OCI-LY3 (cell line): Measurements from ENCODE around the gene OSCP1.

ENCODE experiments used
- H2AFZ ChIP-seq: fragments of 200-600, 300-600 bp; shearing (Covaris generic); 2 replicates; pipeline ENCODE4 v1.6.0; 2014; ENCODE audit warnings: antibody characterized with exemption, low read depth, low read length
- H3K27ac ChIP-seq: fragments of 200-600, 300-600 bp; sonication (generic); 2 replicates; pipeline ENCODE4 v1.5.1; 2014; ENCODE audit warnings: mild to moderate bottlenecking, low read length, moderate library complexity, mixed read lengths
- H3K27me3 ChIP-seq: fragments of 200-600, 300-600 bp; sonication (generic); 2 replicates; pipeline ENCODE4 v1.6.1; 2014; ENCODE audit warnings: low read depth, low read length, mixed read lengths
- H3K36me3 ChIP-seq: fragments of 200-600, 300-600 bp; sonication (generic); replicated peaks from 2 replicates; pipeline ENCODE3; 2014; ENCODE audit warnings: low read depth, low read length, mixed read lengths
- H3K4me1 ChIP-seq: fragments of 300-600, 200-600 bp; sonication (generic); 2 replicates; pipeline ENCODE4 v1.6.1; 2014; ENCODE audit warnings: low read length, mixed read lengths
- H3K4me2 ChIP-seq: fragments of 200-600, 300-600 bp; sonication (generic); 2 replicates; pipeline ENCODE4 v1.6.1; 2014; ENCODE audit warnings: low read length, mixed read lengths
- H3K4me3 ChIP-seq: fragments of 300-600, 200-600 bp; sonication (generic); 2 replicates; pipeline ENCODE4 v1.5.1; 2014; ENCODE audit warnings: antibody characterized with exemption, mild to moderate bottlenecking, low read length, moderate library complexity
- H3K79me2 ChIP-seq: fragments of 300-600, 200-600 bp; shearing (Covaris generic); 2 replicates; pipeline ENCODE4 v1.6.1; 2014; ENCODE audit warnings: mild to moderate bottlenecking, low read length, mixed read lengths
- H3K9ac ChIP-seq: fragments of 300-600, 200-600 bp; shearing (Covaris generic); 2 replicates; pipeline ENCODE4 v1.6.0; 2014; ENCODE audit warnings: mild to moderate bottlenecking, low read length, moderate library complexity
- H3K9me3 ChIP-seq: fragments of 200-600, 300-600 bp; shearing (Covaris generic); 2 replicates; pipeline ENCODE4 v1.6.1; 2014; ENCODE audit warnings: low read length, mixed read lengths; ENCODE audit not compliant: insufficient read depth
- H4K20me1 ChIP-seq: fragments of 200-600, 300-600 bp; sonication (generic); 2 replicates; pipeline ENCODE4 v1.6.1; 2016; ENCODE audit warnings: low read length, mixed read lengths; ENCODE audit not compliant: insufficient read depth
- CTCF ChIP-seq: fragments of 200-600, 300-600 bp; sonication (generic); IDR thresholded peaks from 2 replicates; pipeline ENCODE4 v1.5.1; 2014; ENCODE audit warnings: antibody characterized with exemption, low read length, low read depth
- EZH2phosphoT487 ChIP-seq: fragments of 200-600 bp; shearing (Covaris generic); IDR thresholded peaks from 2 replicates; pipeline ENCODE4 v1.6.1; 2018; ENCODE audit warnings: antibody characterized with exemption, mixed run types, low read depth

OSCP1 gene

GRCh38 chr1:36398370-36398977 is 51.8 kb downstream of the OSCP1 start:
- H2AFZ ChIP-seq, result no peak overlapping the region
- H3K27ac ChIP-seq, result no peak overlapping the region
- no peaks in the 10 kb centered on the region for H4K20me1 ChIP-seq
- peaks cover 14% of the 10 kb centered on the region for H3K79me2 ChIP-seq
- peak overlapping the region; percentile 92 for H3K4me3 ChIP-seq
- H3K4me2 ChIP-seq, result peak overlapping the region; percentile 89
- H3K27me3 ChIP-seq, result no peaks in the 10 kb centered on the region
- TF ChIP-seq EZH2phosphoT487, result no peak
- no peak for TF ChIP-seq CTCF
- H3K36me3 ChIP-seq, result no peaks in the 10 kb centered on the region
- H3K9me3 ChIP-seq, result no peaks in the 10 kb centered on the region
- H3K4me1 ChIP-seq, result peaks cover 12% of the 10 kb centered on the region
- no peak overlapping the region for H3K9ac ChIP-seq

GRCh38 chr1:36397378-36398230 is 52.6 kb downstream of the OSCP1 start, which contains the start of gene LSM10:
TSS of gene LSM10 (minus strand) at chr1:36397908. CDS start at chr1:36394129, 3,779 bp downstream.
- peak within 1 kb of the TSS; percentile 92 for H3K4me3 ChIP-seq
- H3K4me1 ChIP-seq, result peaks cover 12% of the 10 kb centered on the region
- TF ChIP-seq CTCF (no peak), EZH2phosphoT487 (no peak)
- H3K27me3 ChIP-seq, result no peaks in the 10 kb centered on the region
- H3K9ac ChIP-seq, result peak within 1 kb of the TSS; percentile 71
- peak within 1 kb of the TSS; percentile 89 for H3K4me2 ChIP-seq
- no peaks in the 10 kb centered on the region for H3K36me3 ChIP-seq
- no peaks in the 10 kb centered on the region for H3K9me3 ChIP-seq
- peak within 1 kb of the TSS; percentile 12; the same call in 1 of the 2 replicates for H3K27ac ChIP-seq
- H3K79me2 ChIP-seq, result peaks cover 14% of the 10 kb centered on the region
- H4K20me1 ChIP-seq, result no peaks in the 10 kb centered on the region
- H2AFZ ChIP-seq, result peak within 1 kb of the TSS; percentile 82; the same call in 1 of the 2 replicates

GRCh38 chr1:36397083-36397377 is 53.2 kb downstream of the OSCP1 start:
- H2AFZ ChIP-seq, result no peak overlapping the region
- no peaks in the 10 kb centered on the region for H3K9me3 ChIP-seq
- peak overlapping the region; percentile 12; the same call in 1 of the 2 replicates for H3K27ac ChIP-seq
- H3K4me3 ChIP-seq, result peak overlapping the region; percentile 92
- H4K20me1 ChIP-seq, result no peaks in the 10 kb centered on the region
- H3K27me3 ChIP-seq, result no peaks in the 10 kb centered on the region
- peak overlapping the region; percentile 75 for H3K4me2 ChIP-seq
- H3K9ac ChIP-seq, result peak overlapping the region; percentile 71
- H3K4me1 ChIP-seq, result peaks cover 12% of the 10 kb centered on the region
- peaks cover 14% of the 10 kb centered on the region for H3K79me2 ChIP-seq
- no peaks in the 10 kb centered on the region for H3K36me3 ChIP-seq
- TF ChIP-seq CTCF, result no peak
- no peak for TF ChIP-seq EZH2phosphoT487

- Histone ChIP-seq H3K79me2 (peaks cover 14% of the 10 kb centered on the region), H3K36me3 (peaks cover 3% of the 10 kb centered on the region), H3K27me3 (no peaks in the 10 kb centered on the region), H3K9ac (no peak overlapping the region), H2AFZ (no peak overlapping the region), H3K4me1 (peaks cover 12% of the 10 kb centered on the region), H4K20me1 (no peaks in the 10 kb centered on the region), H3K4me2 (peak overlapping the region; percentile 75; the same call in 1 of the 2 replicates), H3K4me3 (no peak overlapping the region), H3K9me3 (no peaks in the 10 kb centered on the region), H3K27ac (no peak overlapping the region)
- TF ChIP-seq CTCF (no peak), EZH2phosphoT487 (no peak)
Measured at GRCh38 chr1:36396359-36396758, 53.9 kb downstream of the OSCP1 start.
